Effector memory CD8-positive, alpha-beta T cell (primary cell): Measurements from ENCODE around the gene RUFY3.
"Not testable (repeated sequence)": the region's sequence is repeated elsewhere in the genome, so short reads cannot be mapped to it uniquely, and the experiment has no call there.

Experiments
- ATAC-seq: fragments of 150-1000 bp; cut with Tn5 transposase; replicated peaks from 2 replicates; pipeline ENCODE4 v1.10.0; 2021; ENCODE audit warnings: mild to moderate bottlenecking, moderate library complexity
- DNase-seq, 3 experiments: peaks; one replicate each; pipeline ENCODE4 v3.0.0; 2021
- H3K27ac Mint-ChIP-seq, 2 donors: one replicate each; pipeline ENCODE4 v1.8.0; 2022; ENCODE audit warnings: mild to moderate bottlenecking in 2 of 2, mixed read lengths in 2 of 2, moderate library complexity in 2 of 2
- H3K27me3 Mint-ChIP-seq, 2 donors: one replicate each; pipeline ENCODE4 v1.8.0; 2022; ENCODE audit warnings: mixed read lengths in 2 of 2
- H3K36me3 Mint-ChIP-seq: one replicate; pipeline ENCODE4 v1.8.0; 2022; ENCODE audit warnings: mild to moderate bottlenecking, moderate library complexity, mixed read lengths; ENCODE audit not compliant: insufficient read depth
- H3K4me1 Mint-ChIP-seq, 2 donors: one replicate each; pipeline ENCODE4 v1.8.0; 2022; ENCODE audit warnings: low read depth in 2 of 2, mixed read lengths in 2 of 2
- H3K4me3 Mint-ChIP-seq, 2 donors: one replicate each; pipeline ENCODE4 v1.8.0; 2022; ENCODE audit warnings: mild to moderate bottlenecking in 2 of 2, mixed read lengths in 2 of 2, moderate library complexity in 2 of 2
- H3K9me3 Mint-ChIP-seq, 2 donors: one replicate each; pipeline ENCODE4 v1.8.0; 2022; ENCODE audit warnings: mixed read lengths in 2 of 2
- total RNA-seq, 9 experiments: gene quantifications; one replicate each; lab custom pipeline; 2026; lab: John Stamatoyannopoulos, UW

The RUFY3 gene, protein sequence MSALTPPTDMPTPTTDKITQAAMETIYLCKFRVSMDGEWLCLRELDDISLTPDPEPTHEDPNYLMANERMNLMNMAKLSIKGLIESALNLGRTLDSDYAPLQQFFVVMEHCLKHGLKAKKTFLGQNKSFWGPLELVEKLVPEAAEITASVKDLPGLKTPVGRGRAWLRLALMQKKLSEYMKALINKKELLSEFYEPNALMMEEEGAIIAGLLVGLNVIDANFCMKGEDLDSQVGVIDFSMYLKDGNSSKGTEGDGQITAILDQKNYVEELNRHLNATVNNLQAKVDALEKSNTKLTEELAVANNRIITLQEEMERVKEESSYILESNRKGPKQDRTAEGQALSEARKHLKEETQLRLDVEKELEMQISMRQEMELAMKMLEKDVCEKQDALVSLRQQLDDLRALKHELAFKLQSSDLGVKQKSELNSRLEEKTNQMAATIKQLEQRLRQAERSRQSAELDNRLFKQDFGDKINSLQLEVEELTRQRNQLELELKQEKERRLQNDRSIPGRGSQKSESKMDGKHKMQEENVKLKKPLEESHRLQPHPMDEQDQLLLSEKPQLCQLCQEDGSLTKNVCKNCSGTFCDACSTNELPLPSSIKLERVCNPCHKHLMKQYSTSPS
- total RNA-seq = 16.4 to 70.1 (median 48.8) reads per million in 9 experiments

DNA sequence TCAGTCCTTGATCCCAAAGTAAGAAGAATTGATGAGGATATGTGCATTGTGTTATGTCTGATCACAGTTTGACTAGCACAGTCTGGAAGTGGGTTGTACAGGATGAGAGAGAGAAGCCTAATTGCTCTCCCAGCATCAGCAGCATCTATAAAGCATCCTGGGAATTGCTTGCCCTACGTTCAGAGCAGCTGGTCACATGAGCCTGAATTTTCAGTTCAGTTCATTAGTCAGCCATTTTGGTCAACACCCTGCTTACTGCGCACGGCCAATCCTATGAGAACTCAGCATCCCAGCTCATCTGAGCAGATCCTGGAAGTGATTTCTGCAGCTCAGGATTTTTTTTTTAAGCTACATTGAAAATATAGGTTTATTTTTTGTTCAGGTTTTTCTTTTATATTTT, at the start of gene RUFY3:
Gene RUFY3, plus strand, starts transcription at position 218 of the 400 bp plus-strand sequence. CDS start 610 bp downstream, outside the sequence.
- Mint-ChIP-seq H3K27me3 (no peaks in the 10 kb centered on the region), H3K4me3 (peak within 1 kb of the TSS in 1 of 2 donors; percentile 16), H3K27ac (peak within 1 kb of the TSS; percentile 32 to 64), H3K9me3 (no peaks in the 10 kb centered on the region), H3K4me1 (peaks cover 4 to 11% of the 10 kb centered on the region in 2 donors), H3K36me3 (peaks cover 6% of the 10 kb centered on the region)
- DNase-seq (no peak), ATAC-seq (no peak)

DNA sequence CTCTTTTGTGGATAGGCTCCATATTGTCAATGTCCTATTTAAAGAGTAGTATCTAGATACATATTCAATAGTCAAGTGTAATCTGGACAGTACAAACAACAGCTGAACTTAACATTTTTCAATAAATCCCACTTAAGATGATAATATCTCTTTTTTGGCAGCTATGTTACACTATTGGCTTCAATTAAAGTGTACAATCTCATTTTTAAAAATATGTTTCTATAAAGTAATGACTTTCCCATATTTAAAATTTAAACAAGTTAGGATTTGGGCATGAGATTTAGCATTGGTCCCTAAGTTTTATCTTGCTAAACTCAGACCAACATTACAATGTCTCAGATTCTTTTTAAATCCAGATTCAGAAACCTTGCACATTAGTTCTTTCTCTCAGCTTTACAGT, 47.6 kb upstream of the RUFY3 start:
- H3K27me3 Mint-ChIP-seq = peaks cover 23 to 25% of the 10 kb centered on the region in 2 donors
- H3K9me3 Mint-ChIP-seq = no peaks in the 10 kb centered on the region
- no peak for ATAC-seq
- no peak overlapping the region for H3K4me3 Mint-ChIP-seq
- no peaks in the 10 kb centered on the region for H3K4me1 Mint-ChIP-seq
- H3K27ac Mint-ChIP-seq = no peak overlapping the region
- no peak for DNase-seq
- H3K36me3 Mint-ChIP-seq = no peaks in the 10 kb centered on the region

DNA sequence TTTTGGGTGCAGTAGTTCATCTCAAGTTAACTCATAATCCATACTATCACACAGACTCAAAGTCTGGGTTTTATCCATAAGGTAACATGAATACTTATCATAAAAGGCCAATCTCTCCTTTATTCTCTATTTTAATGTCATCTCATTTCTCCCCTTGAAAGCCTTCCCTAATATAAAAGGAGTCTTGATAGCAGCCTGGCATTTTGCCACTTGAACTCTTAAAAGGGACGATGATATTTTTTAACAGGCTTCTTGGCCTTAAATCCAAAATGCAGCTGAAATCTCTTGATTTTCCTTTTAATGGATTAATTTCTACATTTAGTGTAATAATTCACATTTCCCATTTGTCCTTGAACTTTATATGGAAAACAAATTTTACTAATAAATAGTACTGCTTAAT, 47.0 kb upstream of the RUFY3 start:
- Mint-ChIP-seq H3K36me3 (no peaks in the 10 kb centered on the region), H3K27ac (no peak overlapping the region), H3K4me1 (no peaks in the 10 kb centered on the region), H3K27me3 (peaks cover 23 to 25% of the 10 kb centered on the region in 2 donors), H3K4me3 (no peak overlapping the region), H3K9me3 (no peaks in the 10 kb centered on the region)
- ATAC-seq = no peak
- no peak for DNase-seq

DNA sequence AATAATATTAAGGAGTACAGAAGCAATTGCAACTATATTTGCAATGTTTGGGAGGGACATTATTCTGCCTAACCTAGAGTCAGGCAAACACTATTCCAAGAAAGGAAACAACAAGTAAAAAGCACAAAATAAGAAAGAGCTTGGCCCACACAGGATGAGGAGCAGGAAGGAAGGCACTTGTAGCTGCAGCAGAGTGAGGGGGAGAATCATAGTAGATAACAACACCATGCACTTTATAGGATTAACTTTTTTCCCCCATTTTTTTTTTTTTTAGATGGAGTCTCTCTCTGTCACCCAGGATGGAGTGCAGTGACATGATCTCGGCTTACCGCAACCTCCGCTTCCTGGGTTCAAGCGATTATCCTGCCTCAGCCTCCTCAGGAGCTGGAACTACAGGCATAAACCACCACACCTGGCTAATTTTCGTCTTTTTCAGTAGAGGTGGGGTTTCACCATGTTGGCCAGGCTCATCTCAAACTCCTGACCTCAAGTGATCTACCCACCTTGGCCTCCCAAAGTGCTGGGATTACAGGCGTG, 45.1 kb upstream of the RUFY3 start:
- Mint-ChIP-seq H3K36me3 (no peaks in the 10 kb centered on the region), H3K4me1 (no peaks in the 10 kb centered on the region), H3K4me3 (no peak overlapping the region), H3K27me3 (peaks cover 12 to 17% of the 10 kb centered on the region in 2 donors), H3K27ac (no peak overlapping the region), H3K9me3 (no peaks in the 10 kb centered on the region)
- no peak for ATAC-seq
- DNase-seq = no peak

DNA sequence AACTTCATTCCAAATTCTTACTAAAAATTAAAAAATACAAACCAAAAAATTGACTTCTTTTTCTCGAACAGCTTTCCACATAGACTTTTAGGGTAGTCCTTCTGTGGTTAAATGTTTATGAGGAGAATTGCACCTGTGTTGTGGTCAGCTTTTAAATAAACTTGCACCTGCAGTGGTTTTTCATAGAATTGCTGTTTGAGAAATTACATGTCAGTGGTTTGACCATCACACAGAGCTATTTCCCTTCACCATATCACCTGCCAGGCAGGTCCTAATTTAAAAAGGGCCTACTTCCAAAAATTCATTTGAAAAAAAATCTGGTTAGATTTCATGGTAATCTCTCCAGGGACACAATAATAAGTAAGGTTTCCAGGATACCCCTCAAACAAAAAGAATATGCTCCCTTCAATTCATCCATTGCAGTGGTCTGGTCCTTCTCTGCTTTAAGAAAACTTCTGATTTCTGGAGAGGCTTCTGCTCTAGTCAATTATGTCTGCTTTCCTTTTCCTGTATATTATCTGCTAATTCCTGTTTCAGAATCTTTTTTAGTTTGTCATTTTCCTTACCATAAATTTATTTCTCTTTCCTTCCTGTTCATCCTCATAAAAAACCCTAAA, 43.3 kb upstream of the RUFY3 start:
- H3K4me3 Mint-ChIP-seq = no peak overlapping the region

DNA sequence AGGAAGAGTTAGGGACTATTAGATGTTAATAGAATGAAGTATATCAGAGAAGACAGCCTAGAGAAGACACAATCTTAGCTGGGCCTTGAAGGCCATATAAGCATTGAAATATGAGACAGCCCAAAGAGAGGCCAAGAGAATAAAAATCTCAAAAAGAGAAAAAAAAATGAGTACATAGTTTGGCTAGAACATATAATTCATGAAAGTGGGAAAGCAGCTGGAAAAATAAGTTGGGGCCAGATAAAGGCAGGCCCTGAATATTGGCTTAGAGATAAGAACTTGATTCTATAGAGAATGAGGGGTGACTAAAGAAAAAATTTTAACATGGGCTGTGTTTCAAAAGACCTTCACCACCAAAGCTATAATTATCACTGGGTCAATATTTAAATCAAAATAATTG, 40.8 kb upstream of the RUFY3 start:
- Mint-ChIP-seq H3K9me3 (no peaks in the 10 kb centered on the region), H3K27ac (no peak overlapping the region), H3K4me3 (no peak overlapping the region), H3K27me3 (peaks cover 6% of the 10 kb centered on the region in 2 donors), H3K4me1 (no peaks in the 10 kb centered on the region), H3K36me3 (no peaks in the 10 kb centered on the region)
- ATAC-seq (no peak), DNase-seq (no peak)

More for the DNA sequence above, 43.3 kb upstream of the RUFY3 start:
- ATAC-seq (no peak), DNase-seq (no peak)
- Mint-ChIP-seq H3K36me3 (no peaks in the 10 kb centered on the region), H3K27me3 (peaks cover 10 to 12% of the 10 kb centered on the region in 2 donors), H3K27ac (no peak overlapping the region), H3K9me3 (no peaks in the 10 kb centered on the region), H3K4me1 (no peaks in the 10 kb centered on the region)

DNA sequence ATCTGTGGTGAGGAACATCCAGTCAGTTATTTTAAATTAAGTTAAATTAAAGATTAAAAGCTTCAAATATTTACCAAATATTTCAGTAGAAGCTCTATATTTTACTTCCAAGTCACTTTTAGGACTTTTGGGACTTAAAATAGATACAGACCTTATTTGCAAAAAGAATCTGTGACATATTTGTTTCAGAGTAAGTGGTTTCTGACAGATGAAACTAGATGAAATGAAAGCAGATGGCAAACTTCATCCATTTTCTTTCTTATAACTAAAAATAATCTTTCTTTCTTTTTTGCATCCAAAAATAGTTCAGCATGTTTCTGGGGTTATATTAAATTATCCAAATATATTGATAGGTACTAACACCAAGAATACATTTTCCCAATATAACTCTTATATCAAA, 40.1 kb upstream of the RUFY3 start:
- no peaks in the 10 kb centered on the region for H3K9me3 Mint-ChIP-seq
- H3K27me3 Mint-ChIP-seq = peaks cover 6% of the 10 kb centered on the region in 2 donors
- DNase-seq (no peak), ATAC-seq (no peak)
- no peaks in the 10 kb centered on the region for H3K36me3 Mint-ChIP-seq
- H3K27ac Mint-ChIP-seq = no peak overlapping the region
- no peak overlapping the region for H3K4me3 Mint-ChIP-seq
- no peaks in the 10 kb centered on the region for H3K4me1 Mint-ChIP-seq

DNA sequence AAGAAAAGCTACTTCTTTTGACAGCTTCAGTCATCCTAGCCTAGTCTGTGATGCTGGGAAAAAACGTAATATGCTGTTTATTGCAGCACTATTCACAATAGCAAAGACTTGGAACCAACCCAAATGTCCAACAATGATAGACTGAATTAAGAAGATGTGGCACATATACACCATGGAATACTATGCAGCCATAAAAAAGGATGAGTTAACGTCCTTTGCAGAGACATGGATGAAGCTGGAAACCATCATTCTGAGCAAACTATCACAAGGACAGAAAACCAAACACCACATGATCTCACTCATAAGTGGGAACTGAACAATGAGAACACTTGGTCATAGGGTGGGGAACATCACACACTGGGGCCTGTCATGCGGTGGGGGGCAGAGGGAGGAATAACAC, 39.6 kb upstream of the RUFY3 start:
- ATAC-seq, H3K27ac Mint-ChIP-seq, H3K36me3 Mint-ChIP-seq, H3K4me1 Mint-ChIP-seq, H3K4me3 Mint-ChIP-seq, H3K9me3 Mint-ChIP-seq, H3K27me3 Mint-ChIP-seq, DNase-seq: not testable (repeated sequence)

DNA sequence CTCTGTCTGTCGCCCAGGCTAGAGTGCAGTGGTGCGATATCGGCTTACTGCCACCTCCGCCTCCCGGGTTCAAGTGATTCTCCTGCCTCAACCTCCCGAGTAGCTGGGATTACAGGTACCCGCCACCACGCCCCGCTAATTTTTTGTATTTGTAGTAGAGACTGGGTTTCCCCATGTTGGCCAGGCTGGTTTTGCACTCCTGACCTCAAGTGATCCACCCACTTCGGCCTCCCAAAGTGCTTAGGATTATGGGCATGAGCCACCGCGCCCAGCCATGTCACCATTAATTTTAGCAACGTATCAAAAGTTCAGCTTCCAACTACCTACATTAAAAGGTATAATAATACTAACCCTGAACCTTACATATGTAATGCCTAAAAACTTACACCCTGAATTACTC, 34.4 kb upstream of the RUFY3 start:
- peaks cover 33% of the 10 kb centered on the region for H3K36me3 Mint-ChIP-seq
- peak overlapping the region; percentile 97 to 100 for H3K4me3 Mint-ChIP-seq
- DNase-seq (peak in 2 of 3 experiments; percentile 2 to 11), ATAC-seq (peak; percentile 2)
- peaks cover 28 to 39% of the 10 kb centered on the region in 2 donors for H3K4me1 Mint-ChIP-seq
- no peaks in the 10 kb centered on the region for H3K27me3 Mint-ChIP-seq
- peak overlapping the region; percentile 98 to 99 for H3K27ac Mint-ChIP-seq
- H3K9me3 Mint-ChIP-seq = no peaks in the 10 kb centered on the region

DNA sequence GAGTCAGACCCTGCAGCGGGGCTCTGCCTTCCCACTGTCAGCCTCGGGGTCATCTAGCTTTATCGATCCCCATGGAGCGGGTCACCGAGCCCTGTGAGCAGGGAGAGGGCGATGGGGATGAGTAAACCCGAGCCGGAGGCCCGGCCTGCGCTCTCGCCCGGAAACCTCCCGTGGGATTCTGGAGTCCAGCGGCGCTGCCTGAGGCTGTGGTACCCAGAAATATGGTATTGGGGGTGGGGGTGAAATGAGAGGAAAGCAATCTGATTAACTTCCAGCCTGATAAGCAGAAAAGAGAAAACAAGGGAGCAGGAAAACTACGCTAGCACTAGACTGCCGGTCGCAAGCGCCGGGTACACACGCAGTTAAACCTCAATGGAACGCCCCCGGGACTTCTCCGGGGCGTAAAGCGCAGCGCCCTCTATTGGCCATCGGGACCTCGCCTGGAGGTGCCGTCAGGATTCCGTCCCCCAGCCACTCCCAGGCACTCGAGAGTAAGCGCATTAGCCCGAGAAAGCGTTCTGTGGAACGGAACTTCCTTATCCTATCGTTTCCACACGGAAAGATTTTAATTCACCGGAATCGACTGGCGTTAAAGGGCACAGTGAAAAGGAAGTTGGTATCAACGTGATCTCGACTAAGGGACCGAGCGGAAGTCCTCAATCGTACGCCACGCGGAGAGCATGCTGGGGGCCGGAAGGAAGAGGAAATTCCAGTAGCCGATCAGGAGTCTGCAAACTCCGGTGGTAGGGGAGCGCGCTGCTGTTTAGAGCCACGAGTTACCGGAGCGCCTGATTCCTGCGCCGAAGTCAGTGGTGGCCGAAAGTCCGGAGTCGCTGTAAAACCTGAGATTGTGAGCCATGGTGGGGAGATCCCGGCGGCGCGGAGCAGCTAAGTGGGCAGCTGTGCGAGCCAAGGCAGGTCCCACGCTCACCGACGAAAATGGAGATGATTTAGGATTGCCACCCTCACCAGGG, 33.7 kb upstream of the RUFY3 start, which contains the start of gene UTP3:
Gene UTP3, plus strand, starts transcription at position 712 of the 974 bp plus-strand sequence. Its CDS starts 146 bp downstream, at position 858.
- Mint-ChIP-seq H3K9me3 (no peaks in the 10 kb centered on the region), H3K4me1 (peaks cover 28 to 41% of the 10 kb centered on the region in 2 donors), H3K4me3 (peak within 1 kb of the TSS; percentile 97 to 100), H3K27me3 (no peaks in the 10 kb centered on the region), H3K36me3 (peaks cover 36% of the 10 kb centered on the region), H3K27ac (peak within 1 kb of the TSS; percentile 98 to 99)
- DNase-seq (peak; percentile 88 to 91 (median 90)), ATAC-seq (peak; percentile 89)

DNA sequence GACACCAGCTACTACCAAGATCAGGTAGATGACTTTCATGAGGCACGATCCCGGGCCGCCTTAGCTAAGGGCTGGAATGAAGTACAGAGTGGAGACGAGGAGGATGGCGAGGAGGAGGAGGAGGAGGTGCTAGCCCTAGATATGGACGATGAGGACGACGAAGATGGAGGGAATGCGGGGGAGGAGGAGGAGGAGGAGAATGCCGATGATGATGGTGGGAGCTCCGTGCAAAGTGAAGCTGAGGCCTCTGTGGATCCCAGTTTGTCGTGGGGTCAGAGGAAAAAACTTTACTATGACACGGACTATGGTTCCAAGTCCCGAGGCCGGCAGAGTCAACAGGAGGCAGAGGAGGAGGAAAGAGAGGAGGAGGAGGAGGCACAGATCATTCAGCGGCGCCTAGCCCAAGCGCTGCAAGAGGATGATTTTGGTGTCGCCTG, 33.0 kb upstream of the RUFY3 start:
- ATAC-seq (no peak), DNase-seq (no peak)
- H3K36me3 Mint-ChIP-seq = peaks cover 39% of the 10 kb centered on the region
- H3K4me3 Mint-ChIP-seq = peak overlapping the region; percentile 97 to 100
- H3K9me3 Mint-ChIP-seq = no peaks in the 10 kb centered on the region
- no peaks in the 10 kb centered on the region for H3K27me3 Mint-ChIP-seq
- H3K27ac Mint-ChIP-seq = peak overlapping the region; percentile 98 to 99
- H3K4me1 Mint-ChIP-seq = peaks cover 28 to 41% of the 10 kb centered on the region in 2 donors

DNA sequence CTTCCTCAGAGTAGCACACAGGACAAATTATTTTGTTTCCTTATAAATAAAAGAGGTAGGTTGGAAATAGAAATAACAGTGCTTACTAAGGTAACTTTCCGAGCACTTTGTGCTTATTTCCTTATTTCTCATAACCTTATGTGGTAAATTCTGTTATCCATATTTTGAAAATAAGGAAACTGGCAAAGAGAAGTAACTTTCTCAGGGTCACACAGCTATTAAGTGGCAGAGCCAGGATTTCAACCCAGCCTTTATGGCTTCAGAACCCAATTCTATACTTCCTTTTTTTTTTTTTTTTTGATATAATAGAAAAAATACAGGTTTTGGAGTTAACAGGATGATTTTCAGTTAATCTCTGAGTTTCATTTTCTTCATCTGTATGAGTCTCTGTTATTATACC, 30.1 kb upstream of the RUFY3 start:
- ATAC-seq = no peak
- no peaks in the 10 kb centered on the region for H3K9me3 Mint-ChIP-seq
- H3K4me3 Mint-ChIP-seq = no peak overlapping the region
- H3K4me1 Mint-ChIP-seq = peaks cover 28 to 41% of the 10 kb centered on the region in 2 donors
- H3K36me3 Mint-ChIP-seq = peaks cover 43% of the 10 kb centered on the region
- no peak for DNase-seq
- H3K27ac Mint-ChIP-seq = no peak overlapping the region
- no peaks in the 10 kb centered on the region for H3K27me3 Mint-ChIP-seq
